Activated CD4-positive, CD25-positive, alpha-beta regulatory T cell treated with anti-CD3 and anti-CD28 coated beads, Interleukin-2, amount 50 U/mL, for 16 hours (primary cell): ENCODE results near the gene CD33.

ENCODE experiments used
- DNase-seq: peaks from one replicate; pipeline ENCODE4 v3.0.0-alpha.2; 2020; ENCODE audit warnings: low read depth, low spot score

Gene CD33

GRCh38 chr19:51258165-51259160 lies 33.6 kb downstream of the CD33 start:
- DNase-seq, result no peak

DNA sequence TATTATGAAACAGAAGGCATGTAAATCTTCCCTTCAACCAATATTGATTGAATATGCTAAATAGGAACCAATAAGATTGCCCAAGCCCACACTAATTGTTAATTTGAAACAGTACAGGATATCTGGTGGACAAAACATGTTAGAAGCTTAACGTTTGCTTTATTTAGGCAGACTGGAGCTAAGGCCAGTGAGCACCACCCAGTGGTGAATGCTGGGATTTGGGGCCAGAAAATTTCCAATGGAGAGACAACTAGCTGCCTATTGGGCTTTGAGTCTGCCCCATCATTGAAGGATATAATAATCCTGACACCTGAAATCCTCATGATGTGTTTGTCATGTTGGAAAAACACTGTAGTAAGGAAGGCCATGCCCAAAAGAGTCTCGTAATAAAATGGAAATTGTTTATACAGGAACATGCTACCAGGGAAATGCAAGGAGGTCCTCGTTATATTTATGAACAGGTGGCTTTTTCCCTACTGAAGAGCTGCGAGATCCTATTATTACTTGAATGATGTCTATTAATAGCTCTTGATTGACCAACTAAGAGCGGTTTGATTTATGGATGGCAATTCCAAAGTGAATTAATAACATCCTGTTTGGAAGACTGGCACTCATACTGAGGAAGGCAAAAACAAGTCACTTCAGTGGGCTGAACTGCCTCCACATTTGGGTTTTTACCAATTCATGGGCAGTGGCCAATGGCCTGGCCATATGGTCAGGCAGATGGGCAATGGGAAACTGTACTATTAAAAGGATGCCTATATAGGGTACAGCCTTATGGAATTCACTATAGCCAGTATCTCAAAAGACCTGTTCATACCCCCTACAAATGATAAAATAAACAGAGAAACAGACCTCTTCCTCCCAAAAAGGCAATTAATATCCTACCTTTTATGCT lies 34.7 kb downstream of the CD33 start:
- DNase-seq, result peak; percentile 9

DNA sequence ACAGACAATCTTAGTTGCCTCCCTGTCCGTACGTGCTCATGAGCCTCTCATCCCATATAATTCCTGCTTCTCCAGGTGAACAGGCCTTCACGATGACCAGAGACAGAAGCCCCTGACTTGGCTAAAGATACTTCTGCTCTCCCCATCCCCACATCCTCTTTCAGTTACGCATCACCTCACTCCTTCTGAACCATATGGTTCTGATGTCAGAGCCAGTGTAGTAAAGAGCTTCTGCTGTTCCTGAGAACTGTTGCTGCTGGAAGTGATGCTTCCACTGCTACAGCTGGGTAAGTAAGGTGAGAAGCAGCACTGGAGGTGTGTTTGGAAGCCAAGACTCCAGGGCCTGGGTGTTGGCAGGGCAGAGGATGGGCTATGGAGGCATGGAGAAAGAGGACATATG lies 38.9 kb downstream of the CD33 start:
- DNase-seq, result no peak

GRCh38 chr19:51271067-51271466 lies 46.2 kb downstream of the CD33 start:
- no peak for DNase-seq

DNA sequence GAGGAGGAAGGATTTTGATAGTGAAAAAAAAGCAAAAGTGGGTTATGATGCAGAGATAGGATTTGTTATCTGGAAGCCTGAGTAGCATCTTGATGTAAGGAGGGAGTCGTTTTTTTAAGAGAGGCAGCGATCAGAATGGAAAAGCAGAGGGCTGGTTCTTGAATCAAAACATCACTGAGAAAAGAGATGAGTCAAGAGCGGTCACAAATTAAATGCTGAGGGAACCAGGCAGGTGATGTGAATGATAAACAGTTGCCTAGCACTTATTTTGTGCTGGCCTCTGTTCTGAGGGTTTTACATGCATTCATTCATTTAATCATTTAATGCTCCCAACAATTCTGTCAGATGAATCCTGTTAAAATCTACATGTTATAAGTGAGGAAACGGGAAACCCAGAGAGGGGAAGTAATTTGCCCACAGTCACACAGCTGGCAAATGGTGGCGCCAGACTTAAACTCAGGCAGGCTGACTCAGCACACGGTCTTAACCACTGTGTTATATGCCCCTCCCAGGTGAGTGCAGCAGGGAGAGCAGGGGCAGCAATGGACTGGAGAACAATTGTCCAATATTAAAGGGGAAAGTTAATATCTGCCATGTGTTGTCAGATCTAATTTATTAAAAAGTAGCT lies 47.4 kb downstream of the CD33 start:
- DNase-seq, result no peak

GRCh38 chr19:51274049-51274770 lies 49.3 kb downstream of the CD33 start:
- DNase-seq, result no peak

- DNase-seq, result no peak
These were observed 52.2 kb downstream of the CD33 start for GRCh38 chr19:51277112-51277511.

DNA sequence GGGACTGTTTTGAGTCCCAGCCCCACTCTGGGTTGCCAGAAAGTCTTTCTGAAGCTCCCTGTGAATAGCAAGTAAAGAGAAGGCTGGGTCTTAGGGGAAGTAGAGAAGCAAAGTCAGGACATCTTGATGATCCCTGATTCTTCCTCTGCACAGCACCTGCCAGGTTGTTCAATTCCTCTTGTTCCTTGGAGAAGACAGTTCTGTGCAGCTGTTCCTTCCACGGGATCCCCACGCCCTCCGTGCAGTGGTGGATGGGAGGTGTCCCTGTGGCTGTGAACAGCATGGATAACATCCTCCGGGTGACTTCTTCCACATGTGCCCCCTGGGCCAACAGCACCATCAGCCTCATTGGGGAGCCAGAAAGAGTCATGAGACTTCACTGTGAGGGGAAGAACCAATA lies 57.5 kb downstream of the CD33 start:
- no peak for DNase-seq

- DNase-seq, result no peak
These were observed 60.8 kb downstream of the CD33 start for GRCh38 chr19:51285682-51286081.
